ENCODE measurements around the gene HMG20B.

The HMG20B gene

GRCh38 chr19:3604227-3604986 lies 31.7 kb downstream of the HMG20B start:
- DNase-seq (ENCODE audit: low read depth, low spot score), result no peak
- H3K27ac ChIP-seq, result no peak overlapping the region

- no peak overlapping the region for H3K27ac ChIP-seq
- no peak for DNase-seq (ENCODE audit: low read depth, low spot score)
Measured at GRCh38 chr19:3604987-3605343, 32.2 kb downstream of the HMG20B start.

GRCh38 chr19:3605361-3605760 lies 32.6 kb downstream of the HMG20B start:
- no peak for DNase-seq (ENCODE audit: low read depth, low spot score)

GRCh38 chr19:3605770-3606169 lies 33.0 kb downstream of the HMG20B start:
- H3K27ac ChIP-seq, result no peak overlapping the region
- no peak for DNase-seq (ENCODE audit: low read depth, low spot score)

More at GRCh38 chr19:3605361-3605760, 32.6 kb downstream of the HMG20B start:
- H3K27ac ChIP-seq, result no peak overlapping the region

- H3K27ac ChIP-seq, result no peak overlapping the region
- no peak for DNase-seq (ENCODE audit: low read depth, low spot score)
Measured at GRCh38 chr19:3606174-3606689, 33.5 kb downstream of the HMG20B start.

- no peak for DNase-seq (ENCODE audit: low read depth, low spot score)
- no peak within 1 kb of the TSS for H3K27ac ChIP-seq
Measured at GRCh38 chr19:3606690-3607289, 34.0 kb downstream of the HMG20B start, which contains the start of gene TBXA2R. Gene TBXA2R, minus strand, starts transcription at chr19:3606875. Its CDS starts 6,241 bp downstream, at chr19:3600634.

GRCh38 chr19:3607303-3608078 lies 34.7 kb downstream of the HMG20B start:
- H3K27ac ChIP-seq, result no peak overlapping the region
- DNase-seq (ENCODE audit: low read depth, low spot score), result no peak

GRCh38 chr19:3608079-3608641 lies 35.4 kb downstream of the HMG20B start:
- no peak for DNase-seq (ENCODE audit: low read depth, low spot score)
- H3K27ac ChIP-seq, result no peak overlapping the region

GRCh38 chr19:3608750-3609322 lies 36.1 kb downstream of the HMG20B start:
- no peak overlapping the region for H3K27ac ChIP-seq
- DNase-seq (ENCODE audit: low read depth, low spot score), result no peak

- H3K27ac ChIP-seq, result no peak overlapping the region
- DNase-seq (ENCODE audit: low read depth, low spot score), result no peak
Measured at GRCh38 chr19:3609779-3610719, 37.3 kb downstream of the HMG20B start.

- no peak for DNase-seq (ENCODE audit: low read depth, low spot score)
- H3K27ac ChIP-seq, result no peak overlapping the region
Measured at GRCh38 chr19:3610745-3611717, 38.3 kb downstream of the HMG20B start.

- DNase-seq (ENCODE audit: low read depth, low spot score), result no peak
- no peak overlapping the region for H3K27ac ChIP-seq
Measured at GRCh38 chr19:3611841-3612240, 39.1 kb downstream of the HMG20B start.

- no peak for DNase-seq (ENCODE audit: low read depth, low spot score)
- H3K27ac ChIP-seq, result no peak overlapping the region
Measured at GRCh38 chr19:3612330-3612729, 39.6 kb downstream of the HMG20B start.

GRCh38 chr19:3612901-3613741 lies 40.4 kb downstream of the HMG20B start:
- no peak overlapping the region for H3K27ac ChIP-seq
- DNase-seq (ENCODE audit: low read depth, low spot score), result no peak

- DNase-seq (ENCODE audit: low read depth, low spot score), result no peak
- H3K27ac ChIP-seq, result no peak overlapping the region
Measured at GRCh38 chr19:3613818-3614661, 41.3 kb downstream of the HMG20B start.

- DNase-seq (ENCODE audit: low read depth, low spot score), result no peak
- H3K27ac ChIP-seq, result no peak overlapping the region
Measured at GRCh38 chr19:3614858-3615505, 42.2 kb downstream of the HMG20B start.
